H9 (cell line): ENCODE measurements around the gene PON1. TPM values are rescaled to one million over a fixed set of nuclear protein-coding genes. Genes with fewer than 3 reads are reported as not detected.

Experiments
- DNase-seq: peaks from one replicate; pipeline ENCODE4 v3.0.0-alpha.2; 2017
- H2AFZ ChIP-seq: one replicate; pipeline ENCODE4 v1.6.1; 2013; ENCODE audit warnings: mild to moderate bottlenecking, low read length, control low read depth, moderate library complexity
- H2AK5ac ChIP-seq: 2 replicates; pipeline ENCODE4 v1.6.1; 2013; ENCODE audit warnings: low read length, control low read depth, mixed read lengths; ENCODE audit not compliant: insufficient read length
- H2BK120ac ChIP-seq: one replicate; pipeline ENCODE4 v1.6.1; 2013; ENCODE audit warnings: low read depth, mild to moderate bottlenecking, low read length, control low read depth, inconsistent platforms; ENCODE audit not compliant: poor library complexity, severe bottlenecking
- H2BK12ac ChIP-seq: 2 replicates; pipeline ENCODE4 v1.6.1; 2013; ENCODE audit warnings: low read length, control low read depth, mixed read lengths, low read depth; ENCODE audit not compliant: insufficient read length
- H2BK15ac ChIP-seq: 2 replicates; pipeline ENCODE4 v1.6.1; 2013; ENCODE audit warnings: low read depth, low read length, control low read depth
- H2BK20ac ChIP-seq: one replicate; pipeline ENCODE4 v1.6.1; 2013; ENCODE audit warnings: low read depth, mild to moderate bottlenecking, low read length, control low read depth, inconsistent platforms; ENCODE audit not compliant: poor library complexity, severe bottlenecking
- H2BK5ac ChIP-seq: 2 replicates; pipeline ENCODE4 v1.6.1; 2013; ENCODE audit warnings: low read length, control low read depth, mixed read lengths; ENCODE audit not compliant: insufficient read length
- H3K14ac ChIP-seq: 2 replicates; pipeline ENCODE4 v1.6.1; 2013; ENCODE audit warnings: low read length, control low read depth; ENCODE audit not compliant: insufficient read depth
- H3K18ac ChIP-seq: 2 replicates; pipeline ENCODE4 v1.6.1; 2013; ENCODE audit warnings: low read depth, mild to moderate bottlenecking, mixed read lengths, low read length, control low read depth; ENCODE audit not compliant: insufficient read length
- H3K23ac ChIP-seq: 2 replicates; pipeline ENCODE4 v1.6.1; 2013; ENCODE audit warnings: low read length, control low read depth, mixed read lengths, low read depth; ENCODE audit not compliant: insufficient read length
- H3K23me2 ChIP-seq: 2 replicates; pipeline ENCODE4 v1.6.1; 2013; ENCODE audit warnings: low read depth, mild to moderate bottlenecking, mixed read lengths, low read length, control low read depth; ENCODE audit not compliant: insufficient read length, poor library complexity, severe bottlenecking
- H3K27ac ChIP-seq: 2 replicates; pipeline ENCODE4 v1.5.1; 2013; ENCODE audit warnings: low read length, control low read depth, mixed read lengths, low read depth; ENCODE audit not compliant: insufficient read length
- H3K27me3 ChIP-seq: 2 replicates; pipeline ENCODE4 v1.6.1; 2013; ENCODE audit warnings: low read length, control low read depth, inconsistent platforms; ENCODE audit not compliant: insufficient read depth
- H3K4ac ChIP-seq: 2 replicates; pipeline ENCODE4 v1.6.1; 2013; ENCODE audit warnings: low read depth, mild to moderate bottlenecking, control low read depth, inconsistent platforms, low read length, moderate library complexity
- H3K4me1 ChIP-seq: 2 replicates; pipeline ENCODE4 v1.6.1; 2013; ENCODE audit warnings: low read length, control low read depth, inconsistent platforms; ENCODE audit not compliant: insufficient read depth
- H3K4me2 ChIP-seq: 2 replicates; pipeline ENCODE4 v1.6.1; 2013; ENCODE audit warnings: low read length, control low read depth, mixed read lengths; ENCODE audit not compliant: insufficient read length, insufficient read depth
- H3K56ac ChIP-seq: 2 replicates; pipeline ENCODE4 v1.6.1; 2013; ENCODE audit warnings: low read depth, mild to moderate bottlenecking, mixed read lengths, low read length, control low read depth; ENCODE audit not compliant: insufficient read length
- H3K79me1 ChIP-seq: 2 replicates; pipeline ENCODE4 v1.6.1; 2013; ENCODE audit warnings: low read depth, mild to moderate bottlenecking, moderate library complexity, low read length, control low read depth, inconsistent platforms; ENCODE audit not compliant: insufficient read depth, poor library complexity, severe bottlenecking
- H3K79me2 ChIP-seq: 2 replicates; pipeline ENCODE4 v1.6.1; 2013; ENCODE audit warnings: low read length, control low read depth, inconsistent platforms; ENCODE audit not compliant: insufficient read depth
- H3K9ac ChIP-seq: 2 replicates; pipeline ENCODE4 v1.6.1; 2013; ENCODE audit warnings: low read length, control low read depth, mixed read lengths; ENCODE audit not compliant: insufficient read length; ENCODE audit errors: extremely low read depth
- H3K9me3 ChIP-seq: one replicate; pipeline ENCODE4 v1.6.1; 2013; ENCODE audit warnings: low read depth, low read length, inconsistent platforms; ENCODE audit not compliant: control insufficient read depth
- H3T11ph ChIP-seq: one replicate; pipeline ENCODE4 v1.6.1; 2013; ENCODE audit warnings: mild to moderate bottlenecking, low read length, control low read depth, inconsistent platforms
- H4K20me1 ChIP-seq: one replicate; pipeline ENCODE4 v1.6.1; 2013; ENCODE audit not compliant: control insufficient read depth, insufficient read length, insufficient read depth
- H4K5ac ChIP-seq: 2 replicates; pipeline ENCODE4 v1.6.1; 2013; ENCODE audit warnings: low read depth, mild to moderate bottlenecking, mixed read lengths, low read length, control low read depth; ENCODE audit not compliant: insufficient read length
- H4K8ac ChIP-seq: replicated peaks from 2 replicates; pipeline ENCODE4 v1.6.1; 2013; ENCODE audit warnings: low read length, control low read depth, mixed read lengths, low read depth; ENCODE audit not compliant: insufficient read length
- H4K91ac ChIP-seq: 2 replicates; pipeline ENCODE4 v1.6.1; 2013; ENCODE audit warnings: low read depth, mild to moderate bottlenecking, moderate library complexity, mixed read lengths, low read length, control low read depth; ENCODE audit not compliant: insufficient read length
- H3K27ac Mint-ChIP-seq, 3 experiments: 2 replicates in 2 of 3; 3 replicates in 1 of 3; pipeline ENCODE4 v1.8.0; 2020 to 2021; ENCODE audit warnings: mixed read lengths in 3 of 3, mild to moderate bottlenecking in 1 of 3, moderate library complexity in 1 of 3
- H3K27me3 Mint-ChIP-seq: 2 replicates; pipeline ENCODE4 v1.8.0; 2021; ENCODE audit warnings: low read depth, mild to moderate bottlenecking, moderate library complexity, mixed read lengths
- H3K36me3 Mint-ChIP-seq, 3 experiments: 2 replicates in 2 of 3; 3 replicates in 1 of 3; pipeline ENCODE4 v1.8.0; 2020 to 2021; ENCODE audit warnings: low read depth in 3 of 3, mixed read lengths in 3 of 3; ENCODE audit not compliant: insufficient read depth in 1 of 3
- H3K4me1 Mint-ChIP-seq, 2 experiments: 2 replicates each; pipeline ENCODE4 v1.8.0; 2020; ENCODE audit warnings: mixed read lengths in 2 of 2
- H3K4me3 Mint-ChIP-seq, 2 experiments: 2 replicates in 1 of 2; 3 replicates in 1 of 2; pipeline ENCODE4 v1.8.0; 2020 to 2021; ENCODE audit warnings: mild to moderate bottlenecking in 2 of 2, mixed read lengths in 2 of 2, moderate library complexity in 1 of 2
- H3K9me3 Mint-ChIP-seq, 2 experiments: 2 replicates in 1 of 2; 3 replicates in 1 of 2; pipeline ENCODE4 v1.8.0; 2020; ENCODE audit warnings: mild to moderate bottlenecking in 2 of 2, mixed read lengths in 2 of 2, moderate library complexity in 1 of 2
- CTCF ChIP-seq: fragments of 200-600 bp; sonication (generic); conservative IDR thresholded peaks from 3 replicates; pipeline ENCODE4 v1.8.0; 2021; ENCODE audit warnings: antibody characterized with exemption, mild to moderate bottlenecking
- WGBS: extraction: QIAGEN DNeasy Blood & Tissue Kit; methylation state at CpG from one replicate; pipeline ENCODE4 v1.1.7; 2013; ENCODE audit warnings: missing lambda C conversion rate, low lambda C conversion rate, mixed read lengths; ENCODE audit not compliant: insufficient read length; ENCODE audit errors: extremely low coverage; 5-methylcytosine and 5-hydroxymethylcytosine counted together
- total RNA-seq: library from RNA; stranded (reverse); gene quantifications from 2 replicates; pipeline ENCODE4 v1.2.1, GENCODE V29; 2021

The PON1 gene
- total RNA-seq, 1 experiment from 2014 or later: 0.90 TPM

GRCh38 chr7:95327356-95327755, 3.0 kb upstream of the PON1 start:
- H2BK20ac ChIP-seq: no peak overlapping the region
- TF ChIP-seq CTCF: no peak
- H2BK15ac ChIP-seq: no peak overlapping the region
- H3K23me2 ChIP-seq: peaks cover 3% of the 10 kb centered on the region
- no peak overlapping the region for H2AK5ac ChIP-seq
- H4K5ac ChIP-seq: no peak overlapping the region
- Mint-ChIP-seq H3K4me3 (no peak overlapping the region), H3K27me3 (peaks cover 23% of the 10 kb centered on the region), H3K4me1 (peaks cover 11 to 24% of the 10 kb centered on the region in 2 experiments), H3K27ac (no peak overlapping the region), H3K9me3 (no peaks in the 10 kb centered on the region), H3K36me3 (no peaks in the 10 kb centered on the region)
- H3T11ph ChIP-seq: no peak overlapping the region
- H3K27me3 ChIP-seq: peaks cover 2% of the 10 kb centered on the region; the same call in 1 of the 2 replicates
- no peak overlapping the region for H4K91ac ChIP-seq
- H3K27ac ChIP-seq: no peak overlapping the region
- no peaks in the 10 kb centered on the region for H3K79me1 ChIP-seq
- no peaks in the 10 kb centered on the region for H3K4me1 ChIP-seq
- H3K4me2 ChIP-seq: no peak overlapping the region
- no peak for DNase-seq
- 100% methylated on average over 1 of the region's 3 CpGs for WGBS
- H3K18ac ChIP-seq: no peak overlapping the region
- H2BK12ac ChIP-seq: no peak overlapping the region
- H2BK120ac ChIP-seq: no peak overlapping the region
- H4K8ac ChIP-seq: no peak overlapping the region
- no peaks in the 10 kb centered on the region for H3K79me2 ChIP-seq
- no peak overlapping the region for H3K9ac ChIP-seq
- H3K23ac ChIP-seq: no peak overlapping the region
- H2BK5ac ChIP-seq: no peak overlapping the region
- no peaks in the 10 kb centered on the region for H4K20me1 ChIP-seq
- no peak overlapping the region for H3K4ac ChIP-seq
- H3K9me3 ChIP-seq: no peaks in the 10 kb centered on the region
- H3K56ac ChIP-seq: no peak overlapping the region
- H2AFZ ChIP-seq: no peak overlapping the region
- H3K14ac ChIP-seq: no peak overlapping the region
